Glutamatergic neuron (in vitro differentiated cells): Measurements from ENCODE around the gene MCAM. TPM values are rescaled to one million over a fixed set of nuclear protein-coding genes. Genes with fewer than 3 reads are reported as not detected.

Experiments used
- DNase-seq: peaks from one replicate; pipeline ENCODE4 v3.0.0; 2022
- H3K27ac Mint-ChIP-seq: one replicate; pipeline ENCODE4 v1.8.0; 2020; ENCODE audit warnings: mild to moderate bottlenecking, mixed read lengths, inconsistent platforms; ENCODE audit not compliant: unreplicated experiment
- H3K27me3 Mint-ChIP-seq: one replicate; pipeline ENCODE4 v1.8.0; 2020; ENCODE audit warnings: mild to moderate bottlenecking, moderate library complexity, mixed read lengths, inconsistent platforms; ENCODE audit not compliant: unreplicated experiment
- H3K36me3 Mint-ChIP-seq: one replicate; pipeline ENCODE4 v1.8.0; 2020; ENCODE audit warnings: mild to moderate bottlenecking, mixed read lengths, inconsistent platforms; ENCODE audit not compliant: unreplicated experiment
- H3K4me1 Mint-ChIP-seq: one replicate; pipeline ENCODE4 v1.8.0; 2020; ENCODE audit warnings: mild to moderate bottlenecking, low read depth, mixed read lengths, inconsistent platforms; ENCODE audit not compliant: unreplicated experiment
- H3K4me3 Mint-ChIP-seq: one replicate; pipeline ENCODE4 v1.8.0; 2020; ENCODE audit warnings: mild to moderate bottlenecking, mixed read lengths, inconsistent platforms; ENCODE audit not compliant: unreplicated experiment
- H3K9me3 Mint-ChIP-seq: one replicate; pipeline ENCODE4 v1.8.0; 2020; ENCODE audit warnings: mild to moderate bottlenecking, moderate library complexity, mixed read lengths, inconsistent platforms; ENCODE audit not compliant: unreplicated experiment
- total RNA-seq: library from RNA; stranded (reverse); fragmentation: NEBNext Ultra II Directional; extraction: Animal tissue kit (Norgen Biotek cat#: 25700); gene quantifications from one replicate; pipeline ENCODE4 v1.2.1, GENCODE V29; 2021; ENCODE audit not compliant: unreplicated experiment
- TF ChIP-seq, protein P1 (sequence below): fragments of 200-600 bp; sonication (generic); IDR thresholded peaks from one replicate; pipeline ENCODE4 v1.5.0; 2021; ENCODE audit not compliant: partially characterized antibody, unreplicated experiment

MCAM gene
- total RNA-seq, 1 donor from 2014 or later = 11.4 TPM

DNA sequence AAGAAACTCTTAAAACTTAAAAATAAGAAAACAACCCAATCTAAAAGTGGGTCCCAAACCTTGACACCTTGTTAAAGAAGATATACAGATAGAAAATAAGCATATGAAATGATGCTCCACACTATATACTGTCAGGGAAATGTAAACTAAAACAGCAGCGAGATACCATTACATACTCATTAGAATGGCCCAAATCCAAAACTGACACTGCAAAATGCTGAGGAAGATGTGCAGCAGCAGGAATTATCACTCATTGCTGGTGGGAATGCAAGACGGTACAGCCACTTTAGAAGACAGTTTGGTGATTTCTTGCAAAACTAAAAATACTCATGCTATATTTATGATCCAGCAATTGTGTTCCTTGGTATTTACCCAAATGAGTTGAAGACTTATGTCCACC is 12.4 kb upstream of the MCAM start:
- Mint-ChIP-seq H3K36me3 (no peaks in the 10 kb centered on the region), H3K27ac (no peak overlapping the region), H3K4me3 (no peak overlapping the region), H3K27me3 (peaks cover 2% of the 10 kb centered on the region), H3K9me3 (peaks cover 1% of the 10 kb centered on the region), H3K4me1 (no peaks in the 10 kb centered on the region)
- DNase-seq = no peak
- TF ChIP-seq, protein P1, sequence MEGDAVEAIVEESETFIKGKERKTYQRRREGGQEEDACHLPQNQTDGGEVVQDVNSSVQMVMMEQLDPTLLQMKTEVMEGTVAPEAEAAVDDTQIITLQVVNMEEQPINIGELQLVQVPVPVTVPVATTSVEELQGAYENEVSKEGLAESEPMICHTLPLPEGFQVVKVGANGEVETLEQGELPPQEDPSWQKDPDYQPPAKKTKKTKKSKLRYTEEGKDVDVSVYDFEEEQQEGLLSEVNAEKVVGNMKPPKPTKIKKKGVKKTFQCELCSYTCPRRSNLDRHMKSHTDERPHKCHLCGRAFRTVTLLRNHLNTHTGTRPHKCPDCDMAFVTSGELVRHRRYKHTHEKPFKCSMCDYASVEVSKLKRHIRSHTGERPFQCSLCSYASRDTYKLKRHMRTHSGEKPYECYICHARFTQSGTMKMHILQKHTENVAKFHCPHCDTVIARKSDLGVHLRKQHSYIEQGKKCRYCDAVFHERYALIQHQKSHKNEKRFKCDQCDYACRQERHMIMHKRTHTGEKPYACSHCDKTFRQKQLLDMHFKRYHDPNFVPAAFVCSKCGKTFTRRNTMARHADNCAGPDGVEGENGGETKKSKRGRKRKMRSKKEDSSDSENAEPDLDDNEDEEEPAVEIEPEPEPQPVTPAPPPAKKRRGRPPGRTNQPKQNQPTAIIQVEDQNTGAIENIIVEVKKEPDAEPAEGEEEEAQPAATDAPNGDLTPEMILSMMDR = no peak

DNA sequence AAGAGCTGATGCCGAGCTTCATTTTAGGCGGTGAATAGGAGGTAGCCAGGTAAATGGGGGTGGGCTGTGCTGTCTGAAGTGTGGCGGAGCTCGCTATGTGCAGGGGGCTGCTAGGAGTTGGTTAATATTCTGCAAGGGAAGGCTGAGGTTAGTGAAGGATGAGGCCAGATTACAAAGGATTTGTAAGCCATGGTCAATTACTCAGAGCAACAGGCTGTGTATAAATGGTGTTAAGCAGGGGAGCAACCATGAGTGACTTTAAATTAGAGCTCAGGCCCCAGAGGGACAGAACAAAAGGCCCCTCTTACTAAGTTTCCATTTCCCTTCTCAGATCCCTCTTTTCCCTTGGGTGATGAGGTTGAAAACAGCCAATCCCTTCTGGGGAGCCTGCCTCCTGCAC is 7.3 kb upstream of the MCAM start:
- TF ChIP-seq, protein P1 = no peak
- Mint-ChIP-seq H3K4me3 (no peak overlapping the region), H3K4me1 (peaks cover 3% of the 10 kb centered on the region), H3K9me3 (peaks cover 1% of the 10 kb centered on the region), H3K36me3 (no peaks in the 10 kb centered on the region), H3K27me3 (no peaks in the 10 kb centered on the region), H3K27ac (no peak overlapping the region)
- no peak for DNase-seq

- H3K36me3 Mint-ChIP-seq = no peaks in the 10 kb centered on the region
- H3K27me3 Mint-ChIP-seq = no peaks in the 10 kb centered on the region
- DNase-seq = peak; percentile 86
- no peak overlapping the region for H3K27ac Mint-ChIP-seq
- peaks cover 7% of the 10 kb centered on the region for H3K4me1 Mint-ChIP-seq
- no peak overlapping the region for H3K4me3 Mint-ChIP-seq
- H3K9me3 Mint-ChIP-seq = peaks cover 1% of the 10 kb centered on the region
- TF ChIP-seq, protein P1 = peak; percentile 90
These were observed 6.7 kb upstream of the MCAM start for GRCh38 chr11:119323532-119324033.

DNA sequence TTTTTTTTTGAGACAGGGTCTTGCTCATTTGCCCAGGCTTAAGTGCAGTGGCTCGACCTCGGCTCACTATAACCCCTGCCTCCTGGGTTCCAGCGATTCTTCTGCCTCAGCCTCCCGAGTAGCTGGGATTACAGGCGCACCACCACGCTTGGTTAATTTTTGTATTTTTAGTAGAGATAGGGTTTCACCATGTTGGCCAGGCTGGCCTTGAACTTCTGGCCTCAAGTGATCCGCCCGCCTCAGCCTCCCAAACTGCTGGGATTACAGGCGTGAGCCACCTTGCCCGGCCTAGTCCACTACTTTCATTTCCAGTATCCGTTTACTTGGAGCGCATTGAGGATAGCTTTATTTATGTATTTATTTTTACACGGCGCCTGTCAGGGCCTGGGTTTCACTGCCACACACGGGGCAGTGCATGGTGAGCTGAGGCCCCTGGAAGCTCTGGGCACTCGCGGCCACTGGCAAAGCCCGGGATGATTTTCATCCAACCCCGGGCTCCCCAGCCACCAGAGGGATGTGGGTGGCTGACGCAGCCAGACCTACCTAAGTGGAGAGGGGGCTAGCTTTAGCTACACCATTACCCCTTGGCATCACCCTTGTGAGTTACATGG is 6.1 kb upstream of the MCAM start:
- H3K27me3 Mint-ChIP-seq = no peaks in the 10 kb centered on the region
- peaks cover 1% of the 10 kb centered on the region for H3K9me3 Mint-ChIP-seq
- H3K4me3 Mint-ChIP-seq = no peak overlapping the region
- H3K4me1 Mint-ChIP-seq = peaks cover 8% of the 10 kb centered on the region
- DNase-seq = no peak
- TF ChIP-seq, protein P1 = no peak
- no peak overlapping the region for H3K27ac Mint-ChIP-seq
- H3K36me3 Mint-ChIP-seq = no peaks in the 10 kb centered on the region

- no peak overlapping the region for H3K27ac Mint-ChIP-seq
- peaks cover 2% of the 10 kb centered on the region for H3K27me3 Mint-ChIP-seq
- TF ChIP-seq, protein P1 = no peak
- H3K36me3 Mint-ChIP-seq = no peaks in the 10 kb centered on the region
- H3K4me3 Mint-ChIP-seq = no peak overlapping the region
- no peak for DNase-seq
- H3K9me3 Mint-ChIP-seq = peaks cover 1% of the 10 kb centered on the region
- H3K4me1 Mint-ChIP-seq = peaks cover 8% of the 10 kb centered on the region
These were observed 5.4 kb upstream of the MCAM start for GRCh38 chr11:119322360-119322739.
